Measurements from ENCODE around the gene XPR1.

GRCh38 chr1:180814258-180814657 lies 182.4 kb downstream of the XPR1 start:
- no peak for TF ChIP-seq POLR2A (IDR thresholded peaks at IDR 0.05)
- TF ChIP-seq CTCF (IDR thresholded peaks at IDR 0.05) = no peak
- no peak for TF ChIP-seq EP300 (IDR thresholded peaks at IDR 0.05)
- TF ChIP-seq POLR2AphosphoS5 (IDR thresholded peaks at IDR 0.05) = no peak
